ENCODE measurements around the gene TMED4. TPM values are rescaled to one million over a fixed set of nuclear protein-coding genes. Genes with fewer than 3 reads are reported as not detected.

TMED4 gene
- 158 and 202 TPM in 2 replicates for polyA plus RNA-seq
- polyA minus RNA-seq, result 97.9 and 107 TPM in 2 replicates

DNA sequence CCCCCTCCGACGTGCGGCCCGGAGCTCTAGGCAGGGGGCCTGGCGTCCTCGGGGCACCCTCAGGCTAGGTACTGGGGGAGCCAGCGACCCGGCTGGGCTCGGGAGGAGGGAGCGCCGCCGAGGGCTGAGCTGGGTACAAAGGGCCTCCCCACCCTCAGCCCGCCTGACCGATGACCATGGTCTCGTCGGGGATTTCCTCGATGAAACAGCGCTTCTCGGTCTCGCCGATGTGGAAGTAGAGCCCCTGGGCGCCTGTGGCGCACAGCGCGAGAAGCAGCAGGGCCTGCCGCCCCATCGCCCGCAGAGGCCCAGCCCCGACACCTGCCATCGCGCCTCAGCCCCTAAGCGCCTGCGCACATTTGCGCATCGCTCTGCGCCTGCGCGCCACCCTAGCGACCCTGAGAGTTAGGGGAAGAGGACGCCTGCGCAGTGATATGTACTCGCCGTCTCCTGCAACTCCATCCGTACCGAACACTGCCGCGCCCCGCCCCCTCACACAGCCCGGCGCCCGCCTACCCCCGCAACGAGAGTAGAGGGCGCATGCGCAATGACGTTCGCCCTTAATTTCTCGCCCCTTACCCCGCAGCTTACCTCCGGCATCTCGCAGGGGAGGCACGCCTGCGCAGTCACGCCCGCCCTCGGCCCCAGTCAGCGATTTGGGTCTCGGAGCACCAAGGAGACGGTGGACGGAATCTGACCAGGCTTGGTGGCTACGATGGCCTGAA lies at the start of gene TMED4:
TSS of gene TMED4 (minus strand) at position 353 of the 725 bp plus-strand sequence. CDS start at position 328, 25 bp downstream.
- Histone ChIP-seq H3K27ac (ENCODE audit: low read length) (peak within 1 kb of the TSS; percentile 97), H3K9me2 (ENCODE audit: insufficient read depth, low read length) (no peaks in the 10 kb centered on the region), H3K79me2 (replicated peaks; ENCODE audit: insufficient read depth, low read length) (peaks cover 13% of the 10 kb centered on the region), H3K27me3 (ENCODE audit: insufficient read depth, low read depth, low read length) (no peaks in the 10 kb centered on the region), H3K4me2 (ENCODE audit: low read length) (peak within 1 kb of the TSS; percentile 86), H3K4me3 (ENCODE audit: low read length) (peak within 1 kb of the TSS; percentile 100), H2AFZ (ENCODE audit: low read depth, low read length) (peak within 1 kb of the TSS; percentile 88), H3K9ac (ENCODE audit: low read length) (peak within 1 kb of the TSS; percentile 97), H3K9me3 (ENCODE audit: low read length) (no peaks in the 10 kb centered on the region), H4K20me1 (ENCODE audit: insufficient read depth) (no peaks in the 10 kb centered on the region), H3F3A (ENCODE audit: insufficient read depth, low read length, poor library complexity, severe bottlenecking) (no peaks in the 10 kb centered on the region), H3K36me3 (ENCODE audit: insufficient read depth, low read length) (peaks cover 4% of the 10 kb centered on the region)
- no peak for TF ChIP-seq EZH2 (IDR thresholded peaks at IDR 0.05; ENCODE audit: borderline replicate concordance, insufficient read depth, low read length, poor library complexity, severe bottlenecking)
- TF ChIP-seq SMC3 (conservative IDR thresholded peaks at IDR 0.05; ENCODE audit: poor library complexity), result peak; percentile 54
- TF ChIP-seq MXI1 (conservative IDR thresholded peaks at IDR 0.05; ENCODE audit: poor library complexity, severe bottlenecking), result peak; percentile 75
- peak; percentile 37 for TF ChIP-seq RAD21 (conservative IDR thresholded peaks at IDR 0.05)
- TF ChIP-seq POLR2AphosphoS5 (IDR thresholded peaks at IDR 0.05), result peak; percentile 92
- TF ChIP-seq EP300 (conservative IDR thresholded peaks at IDR 0.05; ENCODE audit: poor library complexity, severe bottlenecking), result peak; percentile 5
- TF ChIP-seq TAF1 (IDR thresholded peaks at IDR 0.05; ENCODE audit: low read depth), result peak; percentile 52
- TF ChIP-seq, protein P1, sequence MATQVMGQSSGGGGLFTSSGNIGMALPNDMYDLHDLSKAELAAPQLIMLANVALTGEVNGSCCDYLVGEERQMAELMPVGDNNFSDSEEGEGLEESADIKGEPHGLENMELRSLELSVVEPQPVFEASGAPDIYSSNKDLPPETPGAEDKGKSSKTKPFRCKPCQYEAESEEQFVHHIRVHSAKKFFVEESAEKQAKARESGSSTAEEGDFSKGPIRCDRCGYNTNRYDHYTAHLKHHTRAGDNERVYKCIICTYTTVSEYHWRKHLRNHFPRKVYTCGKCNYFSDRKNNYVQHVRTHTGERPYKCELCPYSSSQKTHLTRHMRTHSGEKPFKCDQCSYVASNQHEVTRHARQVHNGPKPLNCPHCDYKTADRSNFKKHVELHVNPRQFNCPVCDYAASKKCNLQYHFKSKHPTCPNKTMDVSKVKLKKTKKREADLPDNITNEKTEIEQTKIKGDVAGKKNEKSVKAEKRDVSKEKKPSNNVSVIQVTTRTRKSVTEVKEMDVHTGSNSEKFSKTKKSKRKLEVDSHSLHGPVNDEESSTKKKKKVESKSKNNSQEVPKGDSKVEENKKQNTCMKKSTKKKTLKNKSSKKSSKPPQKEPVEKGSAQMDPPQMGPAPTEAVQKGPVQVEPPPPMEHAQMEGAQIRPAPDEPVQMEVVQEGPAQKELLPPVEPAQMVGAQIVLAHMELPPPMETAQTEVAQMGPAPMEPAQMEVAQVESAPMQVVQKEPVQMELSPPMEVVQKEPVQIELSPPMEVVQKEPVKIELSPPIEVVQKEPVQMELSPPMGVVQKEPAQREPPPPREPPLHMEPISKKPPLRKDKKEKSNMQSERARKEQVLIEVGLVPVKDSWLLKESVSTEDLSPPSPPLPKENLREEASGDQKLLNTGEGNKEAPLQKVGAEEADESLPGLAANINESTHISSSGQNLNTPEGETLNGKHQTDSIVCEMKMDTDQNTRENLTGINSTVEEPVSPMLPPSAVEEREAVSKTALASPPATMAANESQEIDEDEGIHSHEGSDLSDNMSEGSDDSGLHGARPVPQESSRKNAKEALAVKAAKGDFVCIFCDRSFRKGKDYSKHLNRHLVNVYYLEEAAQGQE (IDR thresholded peaks at IDR 0.05; ENCODE audit: borderline replicate concordance), result peak; percentile 73
- TF ChIP-seq, protein P2, sequence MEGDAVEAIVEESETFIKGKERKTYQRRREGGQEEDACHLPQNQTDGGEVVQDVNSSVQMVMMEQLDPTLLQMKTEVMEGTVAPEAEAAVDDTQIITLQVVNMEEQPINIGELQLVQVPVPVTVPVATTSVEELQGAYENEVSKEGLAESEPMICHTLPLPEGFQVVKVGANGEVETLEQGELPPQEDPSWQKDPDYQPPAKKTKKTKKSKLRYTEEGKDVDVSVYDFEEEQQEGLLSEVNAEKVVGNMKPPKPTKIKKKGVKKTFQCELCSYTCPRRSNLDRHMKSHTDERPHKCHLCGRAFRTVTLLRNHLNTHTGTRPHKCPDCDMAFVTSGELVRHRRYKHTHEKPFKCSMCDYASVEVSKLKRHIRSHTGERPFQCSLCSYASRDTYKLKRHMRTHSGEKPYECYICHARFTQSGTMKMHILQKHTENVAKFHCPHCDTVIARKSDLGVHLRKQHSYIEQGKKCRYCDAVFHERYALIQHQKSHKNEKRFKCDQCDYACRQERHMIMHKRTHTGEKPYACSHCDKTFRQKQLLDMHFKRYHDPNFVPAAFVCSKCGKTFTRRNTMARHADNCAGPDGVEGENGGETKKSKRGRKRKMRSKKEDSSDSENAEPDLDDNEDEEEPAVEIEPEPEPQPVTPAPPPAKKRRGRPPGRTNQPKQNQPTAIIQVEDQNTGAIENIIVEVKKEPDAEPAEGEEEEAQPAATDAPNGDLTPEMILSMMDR (IDR thresholded peaks at IDR 0.05; ENCODE audit: poor library complexity, severe bottlenecking), result no peak

DNA sequence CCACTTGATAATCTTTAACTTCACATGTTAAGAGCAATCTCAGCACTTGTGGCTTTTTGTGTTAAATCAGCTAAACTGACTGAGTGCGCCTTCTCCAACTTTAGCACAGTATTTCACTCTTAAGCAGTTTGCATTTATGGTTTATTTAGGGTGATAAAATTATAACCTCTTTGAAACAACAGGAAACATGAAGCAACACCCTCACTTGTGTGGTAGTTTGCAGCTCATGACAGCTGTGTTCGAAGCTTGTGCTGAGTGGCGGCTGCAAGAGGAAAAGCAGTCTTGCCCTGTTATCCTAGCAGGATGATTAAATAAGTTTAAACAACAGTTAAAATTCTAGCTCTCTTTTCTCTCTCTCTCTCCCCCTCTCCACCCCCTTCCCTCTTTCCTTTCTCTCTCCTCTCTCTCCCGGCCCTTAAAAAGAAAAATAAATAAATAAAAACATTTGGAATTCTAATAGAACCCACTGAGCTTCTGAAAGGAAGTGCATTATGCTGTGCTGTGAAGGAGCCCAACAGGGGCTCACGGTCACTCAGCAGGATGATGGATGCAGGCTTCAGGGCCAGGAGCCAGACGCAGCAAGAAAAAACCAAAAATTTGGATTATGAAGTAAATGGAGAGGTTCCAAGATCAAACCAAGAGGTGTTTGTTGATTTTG lies 49.6 kb upstream of the TMED4 start:
- Histone ChIP-seq H3F3A (ENCODE audit: insufficient read depth, low read length, poor library complexity, severe bottlenecking) (no peaks in the 10 kb centered on the region), H3K36me3 (ENCODE audit: insufficient read depth, low read length) (no peaks in the 10 kb centered on the region), H3K9me3 (ENCODE audit: low read length) (no peaks in the 10 kb centered on the region), H3K9ac (ENCODE audit: low read length) (no peak overlapping the region), H3K27ac (ENCODE audit: low read length) (no peak overlapping the region), H2AFZ (ENCODE audit: low read depth, low read length) (no peak overlapping the region), H3K27me3 (ENCODE audit: insufficient read depth, low read depth, low read length) (no peaks in the 10 kb centered on the region), H3K4me3 (ENCODE audit: low read length) (no peak overlapping the region), H3K9me2 (ENCODE audit: insufficient read depth, low read length) (no peaks in the 10 kb centered on the region), H3K79me2 (replicated peaks; ENCODE audit: insufficient read depth, low read length) (no peaks in the 10 kb centered on the region), H3K4me2 (ENCODE audit: low read length) (no peak overlapping the region), H4K20me1 (ENCODE audit: insufficient read depth) (no peaks in the 10 kb centered on the region)
- TF ChIP-seq, protein P2 (IDR thresholded peaks at IDR 0.05; ENCODE audit: poor library complexity, severe bottlenecking), result no peak
- TF ChIP-seq EZH2 (IDR thresholded peaks at IDR 0.05; ENCODE audit: borderline replicate concordance, insufficient read depth, low read length, poor library complexity, severe bottlenecking) (no peak), TAF1 (IDR thresholded peaks at IDR 0.05; ENCODE audit: low read depth) (no peak)
- TF ChIP-seq, protein P1 (IDR thresholded peaks at IDR 0.05; ENCODE audit: borderline replicate concordance), result no peak
